Colonic mucosa (tissue), 4 donors: ENCODE data around the gene LDAH. TPM values are rescaled to one million over a fixed set of nuclear protein-coding genes. Genes with fewer than 3 reads are reported as not detected.
"Not testable (repeated sequence)": the region's sequence is repeated elsewhere in the genome, so short reads cannot be mapped to it uniquely, and the experiment has no call there.

Experiments
- DNase-seq: peaks from one replicate; pipeline ENCODE4 v3.0.0-alpha.2; 2020
- H3K27ac ChIP-seq: fragments of 200-600 bp; one replicate; pipeline ENCODE4 v1.8.0; 2021
- H3K27me3 ChIP-seq: fragments of 200-600 bp; one replicate; pipeline ENCODE4 v1.8.0; 2021
- H3K36me3 ChIP-seq: fragments of 200-600 bp; one replicate; pipeline ENCODE4 v1.8.0; 2021
- H3K4me1 ChIP-seq: fragments of 200-600 bp; one replicate; pipeline ENCODE4 v1.8.0; 2021; ENCODE audit warnings: mild to moderate bottlenecking
- H3K4me3 ChIP-seq: fragments of 200-600 bp; one replicate; pipeline ENCODE4 v1.8.0; 2021
- H3K9ac ChIP-seq, 2 donors: one replicate each; pipeline ENCODE4 v1.7.0; 2013; ENCODE audit warnings: control low read depth in 2 of 2, low read depth in 2 of 2, low read length in 2 of 2
- H3K9me3 ChIP-seq: fragments of 200-600 bp; one replicate; pipeline ENCODE4 v1.8.0; 2021
- intact Hi-C: fragments of 100-400 bp; cut with DNase I; formaldehyde crosslinking; loops from one replicate; pipeline ENCODE4 v1.14.1; 2022
- total RNA-seq, 2 donors: library from RNA; stranded (reverse); fragmentation: NEBNext Ultra II Directional in 1 of 2; extraction: Animal tissue kit (Norgen Biotek cat#: 25700) in 1 of 2; gene quantifications; one replicate each; pipeline ENCODE4 v1.2.1, GENCODE V29; 2021
- TF ChIP-seq, protein P1 (sequence below): fragments of 200-600 bp; IDR thresholded peaks from one replicate; pipeline ENCODE4 v1.8.0; 2022; ENCODE audit warnings: antibody characterized with exemption, mild to moderate bottlenecking
- donor health status: healthy.
- donor health status: DM: no; HTN: no; CAD: no.
- donor health status: DM: no; HTN: no; CAD: no.

LDAH gene
- total RNA-seq, 2 donors from 2014 or later = 15.0 to 25.9 TPM

DNA sequence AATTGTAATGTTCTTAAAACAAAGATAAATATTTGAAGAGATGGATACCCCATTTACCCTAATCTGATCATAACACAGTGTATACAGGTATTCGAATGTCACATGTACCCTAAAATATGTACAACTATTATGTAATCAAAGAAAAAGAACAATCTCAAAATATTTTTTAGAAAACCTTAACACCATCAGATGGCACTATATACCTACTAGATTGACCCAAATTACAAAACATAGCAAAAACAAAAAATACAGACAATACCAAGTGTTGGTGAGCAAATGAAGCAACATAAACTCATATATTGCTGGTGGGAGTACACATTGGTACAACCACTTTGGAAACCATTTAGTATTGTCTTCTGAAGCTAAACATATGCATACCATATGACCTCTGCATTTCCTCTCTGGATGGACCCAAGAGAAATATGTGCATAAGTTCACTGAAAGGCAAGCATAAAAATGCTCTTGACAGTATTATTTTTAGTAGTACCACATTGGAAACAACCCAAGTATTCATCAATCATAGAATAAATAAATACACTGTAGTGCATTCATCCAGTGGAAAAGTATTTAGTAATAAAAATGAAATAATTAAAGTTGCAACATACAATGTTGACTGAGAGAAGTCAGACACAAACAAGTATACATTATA lies 100.2 kb downstream of the LDAH start:
- Histone ChIP-seq H3K27me3 (no peaks in the 10 kb centered on the region), H3K4me3 (no peak overlapping the region), H3K4me1 (no peaks in the 10 kb centered on the region), H3K36me3 (no peaks in the 10 kb centered on the region), H3K9ac (no peak overlapping the region), H3K27ac (no peak overlapping the region), H3K9me3 (no peaks in the 10 kb centered on the region)
- intact Hi-C loops = no loop called here
- no peak for DNase-seq
- TF ChIP-seq, protein P1, sequence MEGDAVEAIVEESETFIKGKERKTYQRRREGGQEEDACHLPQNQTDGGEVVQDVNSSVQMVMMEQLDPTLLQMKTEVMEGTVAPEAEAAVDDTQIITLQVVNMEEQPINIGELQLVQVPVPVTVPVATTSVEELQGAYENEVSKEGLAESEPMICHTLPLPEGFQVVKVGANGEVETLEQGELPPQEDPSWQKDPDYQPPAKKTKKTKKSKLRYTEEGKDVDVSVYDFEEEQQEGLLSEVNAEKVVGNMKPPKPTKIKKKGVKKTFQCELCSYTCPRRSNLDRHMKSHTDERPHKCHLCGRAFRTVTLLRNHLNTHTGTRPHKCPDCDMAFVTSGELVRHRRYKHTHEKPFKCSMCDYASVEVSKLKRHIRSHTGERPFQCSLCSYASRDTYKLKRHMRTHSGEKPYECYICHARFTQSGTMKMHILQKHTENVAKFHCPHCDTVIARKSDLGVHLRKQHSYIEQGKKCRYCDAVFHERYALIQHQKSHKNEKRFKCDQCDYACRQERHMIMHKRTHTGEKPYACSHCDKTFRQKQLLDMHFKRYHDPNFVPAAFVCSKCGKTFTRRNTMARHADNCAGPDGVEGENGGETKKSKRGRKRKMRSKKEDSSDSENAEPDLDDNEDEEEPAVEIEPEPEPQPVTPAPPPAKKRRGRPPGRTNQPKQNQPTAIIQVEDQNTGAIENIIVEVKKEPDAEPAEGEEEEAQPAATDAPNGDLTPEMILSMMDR = no peak

DNA sequence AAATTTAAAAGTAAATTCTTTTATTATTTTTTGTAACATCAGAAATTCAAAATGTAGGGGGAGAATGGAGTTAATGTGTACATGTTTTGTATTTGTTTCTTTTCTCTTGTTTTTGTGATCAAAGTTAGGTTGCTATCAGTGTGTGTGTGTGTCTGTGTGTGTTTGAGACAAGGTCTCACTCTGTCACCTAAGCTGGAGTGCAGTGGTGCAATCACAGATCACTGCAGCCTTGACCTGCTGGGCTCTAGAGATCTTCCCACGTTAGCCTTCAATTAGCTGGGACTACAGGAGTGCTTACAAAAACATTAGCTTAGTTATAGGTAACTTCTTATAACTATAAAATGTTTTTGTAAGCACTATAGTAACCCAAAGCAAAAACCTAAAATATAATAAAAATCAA lies 105.3 kb downstream of the LDAH start:
- Histone ChIP-seq H3K27me3 (no peaks in the 10 kb centered on the region), H3K36me3 (no peaks in the 10 kb centered on the region), H3K27ac (no peak overlapping the region), H3K4me3 (no peak overlapping the region), H3K9me3 (no peaks in the 10 kb centered on the region), H3K9ac (no peak overlapping the region), H3K4me1 (no peaks in the 10 kb centered on the region)
- intact Hi-C loops = no loop called here
- no peak for DNase-seq
- TF ChIP-seq, protein P1 = no peak

DNA sequence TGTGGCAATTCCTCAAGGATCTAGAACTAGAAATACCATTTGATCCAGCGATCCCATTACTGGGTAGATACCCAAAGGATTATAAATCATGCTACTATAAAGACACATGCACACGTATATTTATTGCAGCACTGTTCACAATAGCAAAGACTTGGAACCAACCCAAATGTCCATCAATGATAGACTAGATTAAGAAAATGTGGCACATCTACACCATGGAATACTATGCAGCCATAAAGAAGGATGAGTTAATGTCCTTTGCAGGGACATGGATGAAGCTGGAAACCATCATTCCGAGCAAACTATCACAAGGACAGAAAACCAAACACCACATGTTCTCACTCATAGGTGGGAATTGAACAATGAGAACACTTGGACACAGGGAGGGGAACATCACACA lies 106.7 kb downstream of the LDAH start:
- intact Hi-C loops, H3K36me3 ChIP-seq, H3K9me3 ChIP-seq, DNase-seq, H3K4me1 ChIP-seq, H3K27me3 ChIP-seq, H3K4me3 ChIP-seq, H3K27ac ChIP-seq, H3K9ac ChIP-seq: not testable (repeated sequence)

DNA sequence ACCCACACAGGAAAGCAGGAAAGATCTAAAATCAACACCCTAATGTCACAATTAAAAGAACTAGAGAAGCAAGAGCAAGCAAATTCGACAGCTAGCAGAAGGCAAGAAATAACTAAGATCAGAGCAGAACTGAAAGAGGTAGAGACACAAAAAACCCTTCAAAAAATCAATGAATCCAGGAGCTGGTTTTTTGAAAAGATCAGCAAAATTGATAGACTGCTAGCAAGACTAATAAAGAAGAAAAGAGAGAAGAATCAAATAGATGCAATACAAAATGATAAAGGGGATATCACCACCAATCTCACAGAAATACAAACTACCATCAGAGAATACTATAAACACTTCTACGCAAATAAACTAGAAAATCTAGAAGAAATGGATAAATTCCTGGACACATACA lies 108.5 kb downstream of the LDAH start:
- H3K4me3 ChIP-seq, H3K9me3 ChIP-seq, H3K36me3 ChIP-seq, H3K9ac ChIP-seq, H3K27ac ChIP-seq, H3K4me1 ChIP-seq, DNase-seq, intact Hi-C loops, H3K27me3 ChIP-seq: not testable (repeated sequence)

DNA sequence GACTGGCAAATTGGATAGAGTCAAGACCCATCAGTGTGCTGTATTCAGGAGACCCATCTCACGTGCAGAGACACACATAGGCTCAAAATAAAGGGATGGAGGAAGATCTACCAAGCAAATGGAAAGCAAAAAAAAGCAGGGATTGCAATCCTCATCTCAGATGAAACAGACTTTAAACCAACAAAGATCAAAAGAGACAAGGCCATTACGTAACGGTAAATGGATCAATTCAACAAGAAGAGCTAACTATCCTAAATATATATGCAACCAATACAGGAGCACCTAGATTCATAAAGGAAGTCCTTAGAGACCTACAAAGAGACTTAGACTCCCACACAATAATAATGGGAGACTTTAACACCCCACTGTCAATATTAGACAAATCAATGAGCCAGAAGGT lies 109.3 kb downstream of the LDAH start:
- H3K27me3 ChIP-seq, H3K27ac ChIP-seq, H3K4me1 ChIP-seq, intact Hi-C loops, H3K9ac ChIP-seq, H3K4me3 ChIP-seq, DNase-seq, H3K9me3 ChIP-seq, H3K36me3 ChIP-seq: not testable (repeated sequence)

DNA sequence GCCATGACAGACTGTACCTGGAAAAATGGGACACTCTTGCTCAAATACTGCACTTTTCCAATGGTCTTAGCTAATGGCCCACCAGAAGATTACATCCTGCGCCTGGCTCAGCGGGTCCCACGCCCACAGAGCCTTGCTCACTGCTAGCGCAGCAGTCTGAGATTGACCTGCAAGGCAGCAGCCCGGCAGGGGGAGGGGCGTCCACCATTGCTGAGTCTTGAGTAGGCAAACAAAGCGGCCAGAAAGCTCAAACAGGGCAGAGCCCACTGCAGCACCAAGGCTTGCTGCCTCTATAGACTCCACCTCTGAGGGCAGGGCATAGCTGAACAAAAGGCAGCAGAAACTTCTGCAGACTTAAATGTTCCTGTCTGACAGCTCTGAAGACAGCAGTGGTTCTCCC lies 111.3 kb downstream of the LDAH start:
- DNase-seq, H3K4me1 ChIP-seq, H3K4me3 ChIP-seq, H3K9me3 ChIP-seq, H3K9ac ChIP-seq, H3K27ac ChIP-seq, H3K27me3 ChIP-seq, intact Hi-C loops, H3K36me3 ChIP-seq: not testable (repeated sequence)

DNA sequence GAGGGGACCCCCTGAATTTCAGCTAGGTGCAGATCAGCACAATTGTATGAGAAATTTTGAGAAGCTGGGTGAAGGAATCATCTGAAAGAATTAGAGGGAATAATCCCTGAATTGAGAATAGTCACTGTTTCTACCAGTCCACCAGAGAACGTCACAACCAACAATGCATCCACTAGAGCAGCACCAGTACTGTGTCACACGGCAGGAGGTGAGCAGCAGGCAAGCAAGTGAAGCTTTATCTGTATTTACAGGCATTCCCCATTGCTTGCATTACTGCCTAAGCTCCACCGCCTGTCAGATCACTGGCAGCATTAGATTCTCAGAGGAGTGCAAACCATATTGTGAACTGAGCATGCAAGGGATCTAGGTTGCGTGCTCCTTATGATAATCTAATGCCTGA lies 115.3 kb downstream of the LDAH start:
- no peak for DNase-seq
- no peak overlapping the region for H3K9ac ChIP-seq
- H3K36me3 ChIP-seq = no peaks in the 10 kb centered on the region
- H3K9me3 ChIP-seq = no peaks in the 10 kb centered on the region
- intact Hi-C loops = no loop called here
- H3K4me3 ChIP-seq = no peak overlapping the region
- no peak overlapping the region for H3K27ac ChIP-seq
- H3K4me1 ChIP-seq = no peaks in the 10 kb centered on the region
- TF ChIP-seq, protein P1 = no peak
- no peaks in the 10 kb centered on the region for H3K27me3 ChIP-seq
